ENCODE measurements around the gene ALG6. TPM values are rescaled to one million over a fixed set of nuclear protein-coding genes. Genes with fewer than 3 reads are reported as not detected.

The ALG6 gene
- total RNA-seq = 3.4 TPM
- long read RNA-seq, partial matches to known transcripts = 2 of 9 reads
- long read RNA-seq, other reads (novel, unspliced or antisense) = 3 of 9 reads

- intact Hi-C loops (cut with DNase I) = loop anchor here (2.0 to 10.0 kb wide), 2 partner anchors 155 to 227 kb away; partner anchors contain the start of genes EFCAB7, ITGB3BP and PGM1
- DNase-seq (ENCODE audit: low spot score) = peak; percentile 98
Observed at GRCh38 chr1:63367215-63368103, at the start of gene ALG6. Gene ALG6, plus strand, starts transcription at chr1:63367627. Its CDS starts 3,351 bp downstream, at chr1:63370978.

GRCh38 chr1:63317817-63318152 lies 49.6 kb upstream of the ALG6 start:
- intact Hi-C loops (cut with DNase I) = no loop called here

GRCh38 chr1:63318201-63318979 lies 49.0 kb upstream of the ALG6 start:
- no peak for DNase-seq (ENCODE audit: low spot score)
- intact Hi-C loops (cut with DNase I) = no loop called here

More at GRCh38 chr1:63317817-63318152, 49.6 kb upstream of the ALG6 start:
- no peak for DNase-seq (ENCODE audit: low spot score)

DNA sequence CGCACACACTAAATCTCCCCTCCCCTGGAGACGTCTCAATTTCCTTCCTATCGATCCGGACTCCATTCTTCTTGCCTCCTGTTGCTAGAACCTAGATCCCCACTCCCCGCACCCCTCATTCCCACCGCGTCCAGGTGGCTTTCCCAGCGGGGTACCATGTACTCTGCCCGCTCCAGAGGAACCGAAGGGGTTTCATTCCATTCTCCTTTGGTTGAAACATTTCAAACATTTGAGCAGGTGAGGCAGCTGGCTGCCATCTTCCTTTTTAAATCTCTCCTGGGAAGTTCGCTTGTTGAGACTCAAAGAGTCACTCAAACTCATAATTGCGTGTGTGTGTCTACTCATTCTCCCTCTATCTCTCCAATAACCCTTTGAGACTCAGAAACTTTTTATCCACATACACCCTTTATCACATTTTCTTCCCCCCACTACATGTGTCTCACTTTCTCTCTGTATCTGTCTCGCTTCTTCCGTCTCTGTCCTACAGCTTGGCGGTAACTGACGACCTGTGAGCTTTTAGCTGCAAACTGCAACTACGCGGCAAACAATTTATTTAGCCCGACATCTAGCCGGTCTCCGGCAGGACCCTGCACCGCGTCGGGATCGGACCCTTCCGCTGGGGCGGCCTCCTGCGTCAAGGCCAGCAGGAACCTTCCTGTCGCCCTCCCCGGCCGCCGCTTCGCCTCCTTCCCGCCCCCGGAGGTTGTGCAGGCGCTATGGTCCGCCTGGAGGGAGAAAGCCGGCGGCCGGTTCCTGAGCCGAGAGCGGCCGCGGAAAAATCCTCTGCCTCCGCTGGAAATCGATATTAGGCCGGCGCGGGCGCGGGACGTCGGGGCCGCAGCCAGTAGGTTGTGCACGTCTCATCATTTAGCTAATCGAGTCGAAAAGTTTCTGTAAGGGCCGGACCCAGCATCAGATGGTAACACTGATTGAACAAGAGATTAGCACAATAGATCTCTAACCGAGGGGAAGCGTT lies 48.1 kb upstream of the ALG6 start:
- intact Hi-C loops (cut with DNase I) = loop anchor here (10.0 kb wide), 1 partner anchor 205 kb away; the partner anchor contains the start of genes EFCAB7 and ITGB3BP
- DNase-seq (ENCODE audit: low spot score) = no peak

GRCh38 chr1:63320022-63320721 lies 47.3 kb upstream of the ALG6 start:
- DNase-seq (ENCODE audit: low spot score) = no peak
- intact Hi-C loops (cut with DNase I) = loop anchor here (10.0 kb wide), 1 partner anchor 205 kb away; the partner anchor contains the start of genes EFCAB7 and ITGB3BP

DNA sequence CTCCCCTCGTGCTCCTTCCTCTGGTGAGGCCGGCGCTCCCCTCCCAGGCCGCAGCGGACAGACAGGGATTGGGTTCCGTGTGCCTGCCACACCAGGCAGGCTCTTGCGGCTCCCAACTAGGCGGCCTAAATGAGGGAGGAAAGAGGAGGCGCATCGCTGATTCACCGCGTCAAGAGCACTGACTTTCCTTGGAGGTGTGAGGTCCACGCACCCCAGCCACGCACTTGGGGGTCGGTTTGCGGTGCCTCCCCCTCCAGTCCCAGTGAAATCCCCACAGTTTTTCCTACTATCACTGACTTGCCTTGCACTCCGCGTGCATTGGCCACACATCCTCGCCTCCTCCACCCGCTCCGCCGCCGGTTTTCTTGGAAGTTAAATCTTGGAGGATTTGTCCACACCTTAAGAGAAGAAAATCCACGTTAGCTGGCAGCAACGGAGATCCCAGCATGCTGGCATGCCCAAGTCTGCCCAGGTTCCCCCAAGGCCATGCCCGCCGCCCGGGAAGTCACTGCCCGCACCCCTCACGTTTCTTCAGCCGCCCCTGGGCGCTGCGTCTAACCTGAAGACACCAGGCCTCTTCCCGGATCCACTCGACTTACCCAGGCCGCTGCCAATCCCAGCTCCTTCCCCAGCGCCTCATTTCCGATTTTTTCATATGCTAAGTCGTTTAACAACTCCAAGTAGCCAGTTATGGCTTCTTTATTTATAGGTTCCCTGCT lies 46.2 kb upstream of the ALG6 start:
- intact Hi-C loops (cut with DNase I) = loop anchor here (10.0 kb wide), 1 partner anchor 204 kb away; the partner anchor contains the start of genes EFCAB7 and ITGB3BP
- DNase-seq (ENCODE audit: low spot score) = no peak

DNA sequence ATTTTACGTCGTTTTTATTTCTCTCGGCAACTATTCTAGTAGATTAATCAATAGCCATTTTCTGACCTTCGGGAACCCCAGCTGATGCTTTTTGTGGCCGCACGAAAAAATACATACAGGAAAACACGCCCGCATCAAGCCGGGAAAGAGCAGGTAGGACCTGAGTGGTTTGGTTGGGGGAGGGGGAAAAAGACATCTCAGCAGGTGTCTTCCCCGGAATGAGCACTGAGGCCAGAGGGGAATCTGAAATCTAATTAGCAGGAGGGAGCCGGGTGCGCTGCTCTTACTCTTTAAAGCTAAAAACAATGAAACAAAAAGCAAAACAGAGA lies 45.7 kb upstream of the ALG6 start:
- no peak for DNase-seq (ENCODE audit: low spot score)
- intact Hi-C loops (cut with DNase I) = loop anchor here (10.0 kb wide), 1 partner anchor 203 kb away; the partner anchor contains the start of genes EFCAB7 and ITGB3BP

DNA sequence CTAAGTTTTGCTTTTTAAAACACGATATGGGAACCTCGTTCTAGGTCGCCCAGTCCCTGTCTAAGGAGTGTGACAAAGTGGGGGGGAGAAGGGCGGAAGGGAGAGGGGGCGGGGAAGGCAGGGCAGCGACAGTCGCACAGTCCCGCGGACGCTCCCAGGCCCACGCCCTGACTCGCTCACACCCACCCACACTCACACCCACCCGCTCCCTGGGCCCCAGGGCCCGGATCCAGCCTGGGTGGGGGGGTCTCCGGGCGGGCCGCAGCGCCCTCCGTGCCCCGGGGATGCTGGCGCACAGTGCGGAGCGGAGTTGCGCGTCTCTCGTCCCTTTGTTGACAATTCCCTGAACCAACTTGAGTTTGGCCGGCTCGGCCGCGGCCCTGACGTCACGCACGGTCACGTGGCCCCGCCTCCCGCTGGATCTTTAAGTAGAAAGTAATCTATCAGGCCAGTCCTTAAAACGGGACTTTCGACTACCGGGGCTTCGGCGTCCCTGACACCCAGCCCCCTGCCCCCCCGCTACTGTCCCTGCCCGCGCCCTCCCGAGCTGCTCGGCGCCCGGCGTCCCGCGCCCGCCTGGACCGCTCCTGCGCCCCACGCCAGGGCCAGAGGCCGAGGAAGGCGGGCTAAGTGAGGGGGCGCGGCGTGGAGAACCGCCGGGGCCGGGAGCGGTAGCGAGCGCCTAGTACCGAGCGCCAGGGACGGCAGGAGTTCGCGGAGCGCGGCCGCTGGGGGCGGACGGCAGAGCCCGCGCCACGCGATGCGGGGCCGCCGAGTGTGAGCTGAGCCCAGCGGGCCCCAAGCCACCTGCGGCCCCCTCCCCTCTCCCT lies 45.1 kb upstream of the ALG6 start, which contains the start of gene FOXD3:
TSS of gene FOXD3 (plus strand) at position 454 of the 830 bp plus-strand sequence. CDS start 492 bp downstream, outside the sequence.
- intact Hi-C loops (cut with DNase I) = loop anchor here (10.0 kb wide), 1 partner anchor 202 kb away; the partner anchor contains the start of genes EFCAB7 and ITGB3BP
- DNase-seq (ENCODE audit: low spot score) = no peak

DNA sequence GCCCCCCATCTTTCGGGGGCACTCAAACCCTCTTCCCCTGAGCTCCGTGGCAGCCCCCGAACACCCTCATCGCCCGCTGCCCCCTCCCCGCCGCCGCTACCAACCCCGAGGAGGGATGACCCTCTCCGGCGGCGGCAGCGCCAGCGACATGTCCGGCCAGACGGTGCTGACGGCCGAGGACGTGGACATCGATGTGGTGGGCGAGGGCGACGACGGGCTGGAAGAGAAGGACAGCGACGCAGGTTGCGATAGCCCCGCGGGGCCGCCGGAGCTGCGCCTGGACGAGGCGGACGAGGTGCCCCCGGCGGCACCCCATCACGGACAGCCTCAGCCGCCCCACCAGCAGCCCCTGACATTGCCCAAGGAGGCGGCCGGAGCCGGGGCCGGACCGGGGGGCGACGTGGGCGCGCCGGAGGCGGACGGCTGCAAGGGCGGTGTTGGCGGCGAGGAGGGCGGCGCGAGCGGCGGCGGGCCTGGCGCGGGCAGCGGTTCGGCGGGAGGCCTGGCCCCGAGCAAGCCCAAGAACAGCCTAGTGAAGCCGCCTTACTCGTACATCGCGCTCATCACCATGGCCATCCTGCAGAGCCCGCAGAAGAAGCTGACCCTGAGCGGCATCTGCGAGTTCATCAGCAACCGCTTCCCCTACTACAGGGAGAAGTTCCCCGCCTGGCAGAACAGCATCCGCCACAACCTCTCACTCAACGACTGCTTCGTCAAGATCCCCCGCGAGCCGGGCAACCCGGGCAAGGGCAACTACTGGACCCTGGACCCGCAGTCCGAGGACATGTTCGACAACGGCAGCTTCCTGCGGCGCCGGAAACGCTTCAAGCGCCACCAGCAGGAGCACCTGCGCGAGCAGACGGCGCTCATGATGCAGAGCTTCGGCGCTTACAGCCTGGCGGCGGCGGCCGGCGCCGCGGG lies 44.2 kb upstream of the ALG6 start:
- intact Hi-C loops (cut with DNase I) = loop anchor here (10.0 kb wide), 1 partner anchor 202 kb away; the partner anchor contains the start of genes EFCAB7 and ITGB3BP
- DNase-seq (ENCODE audit: low spot score) = no peak

GRCh38 chr1:63323865-63324778 lies 43.3 kb upstream of the ALG6 start:
- intact Hi-C loops (cut with DNase I) = loop anchor here (10.0 kb wide), 1 partner anchor 201 kb away; the partner anchor contains the start of genes EFCAB7 and ITGB3BP
- DNase-seq (ENCODE audit: low spot score) = no peak

DNA sequence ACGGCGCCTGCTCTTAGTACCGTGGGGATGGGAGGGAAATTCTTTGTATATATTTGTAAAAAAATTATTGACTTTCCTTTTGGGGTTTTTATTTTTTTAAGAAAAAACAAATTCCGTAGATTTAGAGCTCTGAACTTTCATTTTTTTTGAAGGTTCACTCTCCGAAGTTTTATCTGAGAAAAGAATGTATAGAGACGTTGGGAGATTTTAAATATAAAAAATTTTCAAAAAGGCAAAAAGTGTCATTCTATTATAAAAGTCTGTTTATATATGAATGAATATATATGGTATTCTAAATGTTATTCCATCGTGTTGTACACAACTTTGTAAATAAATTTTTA lies 42.7 kb upstream of the ALG6 start:
- no peak for DNase-seq (ENCODE audit: low spot score)
- intact Hi-C loops (cut with DNase I) = loop anchor here (5.0 to 10.0 kb wide), 2 partner anchors 118 to 200 kb away; partner anchors contain the start of genes EFCAB7 and ITGB3BP

GRCh38 chr1:63325279-63325985 lies 42.0 kb upstream of the ALG6 start:
- intact Hi-C loops (cut with DNase I) = loop anchor here (5.0 to 10.0 kb wide), 2 partner anchors 117 to 199 kb away; partner anchors contain the start of genes EFCAB7 and ITGB3BP
- no peak for DNase-seq (ENCODE audit: low spot score)

DNA sequence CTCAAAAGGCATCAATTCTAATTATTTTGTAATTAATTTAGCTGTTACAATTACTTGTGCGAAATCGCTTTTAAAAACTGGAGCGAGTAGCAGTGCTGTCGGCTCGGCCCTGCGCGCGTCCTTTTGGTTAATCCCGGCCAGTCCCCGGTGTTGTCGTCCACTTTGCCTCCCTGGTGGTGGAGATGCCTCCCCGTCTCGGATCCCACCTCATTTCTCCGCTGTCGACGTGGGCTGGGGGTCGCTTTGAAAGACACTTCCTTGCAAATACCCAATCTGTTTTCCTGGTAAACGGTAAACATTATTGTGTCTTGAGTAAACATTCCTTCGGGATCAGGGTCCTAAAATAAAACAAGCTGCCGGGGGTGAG lies 41.3 kb upstream of the ALG6 start:
- intact Hi-C loops (cut with DNase I) = loop anchor here (5.0 to 10.0 kb wide), 2 partner anchors 116 to 199 kb away; partner anchors contain the start of genes EFCAB7 and ITGB3BP
- DNase-seq (ENCODE audit: low spot score) = no peak
